ENCODE data around the gene XPR1. TPM values are rescaled to one million over a fixed set of nuclear protein-coding genes. Genes with fewer than 3 reads are reported as not detected.

Gene XPR1
- total RNA-seq, 1 donor from 2014 or later: 35.2 TPM

Other genes with a start within 250 kb of the XPR1 start
- 36.8 and 43.4 TPM in 2 replicates for gene ACBD6, start 129.4 kb upstream of the XPR1 start, total RNA-seq
- gene OVAAL, start 73.1 kb upstream of the XPR1 start, total RNA-seq: not detected in 2 replicates